Thymus (tissue), 11 donors: ENCODE measurements around the gene CRACDL. TPM values are rescaled to one million over a fixed set of nuclear protein-coding genes. Genes with fewer than 3 reads are reported as not detected.

Experiments
- DNase-seq, 9 donors: peaks; one replicate each; pipeline ENCODE4 v3.0.0-alpha.2; 2013; ENCODE audit warnings: low spot score in 9 of 9, low read depth in 6 of 9, missing footprints in 1 of 9
- H3K27ac ChIP-seq, 2 donors: one replicate each; pipeline ENCODE4 v1.5.1; 2013; ENCODE audit warnings: control low read depth in 1 of 2, low read depth in 1 of 2, low read length in 1 of 2, mild to moderate bottlenecking in 1 of 2, moderate library complexity in 1 of 2
- H3K27me3 ChIP-seq, 2 donors: one replicate each; pipeline ENCODE4 v1.5.1; 2013; ENCODE audit warnings: low read length in 1 of 2; ENCODE audit not compliant: control insufficient read depth in 2 of 2, insufficient read depth in 1 of 2
- H3K36me3 ChIP-seq, 2 donors: one replicate each; pipeline ENCODE4 v1.5.1; 2013; ENCODE audit warnings: low read length in 1 of 2, mild to moderate bottlenecking in 1 of 2, moderate library complexity in 1 of 2; ENCODE audit not compliant: control insufficient read depth in 2 of 2, insufficient read depth in 2 of 2
- H3K4me1 ChIP-seq, 2 donors: one replicate each; pipeline ENCODE4 v1.5.1; 2013; ENCODE audit warnings: low read length in 2 of 2; ENCODE audit not compliant: control insufficient read depth in 2 of 2, insufficient read depth in 2 of 2
- H3K4me3 ChIP-seq, 2 donors: one replicate each; pipeline ENCODE4 v1.5.1; 2013; ENCODE audit warnings: low read length in 2 of 2, control low read depth in 1 of 2, mild to moderate bottlenecking in 1 of 2
- H3K9me3 ChIP-seq, 2 donors: one replicate each; pipeline ENCODE4 v1.5.1; 2013; ENCODE audit warnings: low read length in 1 of 2, mild to moderate bottlenecking in 1 of 2; ENCODE audit not compliant: control insufficient read depth in 2 of 2, insufficient read depth in 1 of 2
- WGBS: extraction: QIAGEN DNeasy Blood & Tissue Kit; methylation state at CpG from one replicate; pipeline ENCODE4 v1.1.7; 2013; 5-methylcytosine and 5-hydroxymethylcytosine counted together
- polyA plus RNA-seq: library from polyadenylated mRNA; stranded (reverse); fragments of 200-250 nt; gene quantifications from one replicate; pipeline ENCODE4 v1.2.3, GENCODE V29; 2013
- total RNA-seq: library from RNA; stranded (reverse); fragments of 120-200 nt; gene quantifications from one replicate; pipeline ENCODE4 v1.2.4, GENCODE V29; 2013
- donor health status: healthy.

Gene CRACDL
- total and polyA plus RNA-seq, 2 donors, result 1.9 to 3.6 TPM

DNA sequence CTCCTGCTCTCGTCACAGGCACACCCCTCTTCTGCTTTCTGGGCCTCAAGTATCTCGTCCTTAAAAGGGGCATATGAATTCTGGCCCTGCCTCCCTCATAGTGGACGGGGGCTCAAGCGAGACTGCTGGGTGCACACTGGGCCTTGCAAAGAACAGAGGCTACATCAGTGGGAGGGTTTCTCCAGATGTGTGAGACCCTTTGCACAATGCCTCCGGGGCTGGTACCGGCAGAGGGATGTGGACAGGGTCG is 25.0 kb downstream of the CRACDL start:
- H3K4me3 ChIP-seq, result no peak overlapping the region
- H3K36me3 ChIP-seq, result no peaks in the 10 kb centered on the region
- peaks cover 0 to 40% of the 10 kb centered on the region in 2 donors for H3K27me3 ChIP-seq
- 97% methylated on average over 7 of the region's 7 CpGs for whole genome bisulfite sequencing
- peaks cover 2 to 3% of the 10 kb centered on the region in 2 donors for H3K9me3 ChIP-seq
- no peak overlapping the region for H3K27ac ChIP-seq
- DNase-seq, result no peak
- peaks cover 0 to 10% of the 10 kb centered on the region in 2 donors for H3K4me1 ChIP-seq

DNA sequence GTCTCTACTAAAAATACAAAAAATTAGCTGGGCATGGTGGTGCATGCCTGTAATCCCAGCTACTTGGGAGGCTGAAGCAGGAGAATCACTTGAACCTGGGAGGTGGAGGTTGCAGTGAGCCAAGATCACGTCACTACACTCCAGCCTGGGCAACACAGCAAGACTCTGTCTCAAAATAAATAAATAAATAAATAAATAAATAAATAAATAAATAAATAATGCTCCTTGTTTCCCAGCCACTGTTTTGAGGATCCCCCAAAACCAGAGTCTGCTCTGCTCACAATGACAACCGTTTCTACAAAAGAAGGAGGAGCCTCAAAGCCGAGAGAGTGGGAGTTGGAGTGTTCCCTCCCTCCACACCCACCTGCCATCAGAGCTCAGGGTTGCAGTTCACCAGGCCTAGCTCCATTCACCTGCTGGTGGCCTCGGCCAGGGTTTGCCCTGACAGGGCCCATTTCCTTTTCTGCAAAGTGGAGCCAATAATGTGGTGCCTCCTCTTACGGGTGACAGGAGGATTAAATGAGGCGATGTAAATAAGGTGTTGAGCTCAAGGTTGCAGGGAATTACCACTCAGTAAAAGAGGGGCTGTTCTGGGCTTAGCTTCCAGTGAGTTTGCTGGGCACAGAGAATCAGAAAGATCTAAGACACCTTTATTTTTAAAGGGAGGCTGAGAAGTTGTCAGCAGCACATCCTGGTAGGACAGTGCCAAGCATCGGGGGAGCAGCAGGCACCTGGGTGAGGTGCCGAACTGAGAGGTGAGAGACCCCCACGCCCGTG is 25.5 kb downstream of the CRACDL start:
- Histone ChIP-seq H3K9me3 (peaks cover 0 to 2% of the 10 kb centered on the region in 2 donors), H3K36me3 (no peaks in the 10 kb centered on the region), H3K4me3 (no peak overlapping the region), H3K27ac (no peak overlapping the region), H3K4me1 (peaks cover 0 to 10% of the 10 kb centered on the region in 2 donors), H3K27me3 (peaks cover 0 to 40% of the 10 kb centered on the region in 2 donors)
- DNase-seq, result no peak
- WGBS, result 95% methylated on average over 10 of the region's 10 CpGs

DNA sequence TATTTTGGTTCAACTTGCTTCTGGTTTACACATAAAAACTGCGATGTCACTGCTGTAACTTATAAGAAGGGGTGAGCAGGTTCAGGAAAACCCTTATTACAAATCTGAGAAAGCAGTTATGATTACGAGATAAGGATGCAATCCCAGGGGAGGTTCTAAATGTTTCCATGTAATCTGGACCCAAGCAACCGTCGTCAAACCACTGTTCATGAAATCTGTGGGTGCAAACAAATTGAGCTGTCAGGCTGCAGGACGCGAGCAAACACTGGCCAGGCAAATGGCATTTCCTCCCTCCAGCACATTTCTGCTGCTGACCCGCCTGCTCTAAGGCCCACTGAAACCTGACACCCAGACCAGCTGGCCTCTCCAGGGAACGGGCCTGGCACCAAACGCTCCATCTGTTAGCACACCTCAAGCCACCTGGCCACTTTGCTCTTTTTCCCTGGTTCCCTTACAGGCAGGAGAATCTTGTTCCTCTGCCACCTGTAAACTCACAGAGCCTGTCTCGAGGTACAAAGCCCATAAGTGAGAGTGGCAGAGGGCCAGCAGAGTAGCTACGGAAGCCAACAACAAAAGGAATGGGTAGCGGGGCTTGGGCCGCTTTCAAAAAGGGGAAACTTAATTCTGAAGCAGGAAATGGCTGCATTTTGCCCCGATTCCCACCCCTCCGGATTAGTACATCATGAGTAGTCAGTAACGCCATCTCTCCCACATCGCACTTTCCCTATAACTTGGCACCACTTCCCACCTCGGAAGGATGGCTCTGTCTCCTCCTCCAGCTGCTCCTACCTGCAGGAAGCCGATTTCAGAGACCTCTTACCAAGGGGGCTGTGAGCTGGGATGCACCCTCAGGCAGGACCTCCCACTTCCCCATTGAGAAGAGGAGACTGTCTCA is 26.5 kb downstream of the CRACDL start:
- Histone ChIP-seq H3K4me1 (peaks cover 0 to 10% of the 10 kb centered on the region in 2 donors), H3K36me3 (no peaks in the 10 kb centered on the region), H3K4me3 (no peak overlapping the region), H3K9me3 (peaks cover 0 to 2% of the 10 kb centered on the region in 2 donors), H3K27me3 (peaks cover 0 to 40% of the 10 kb centered on the region in 2 donors), H3K27ac (no peak overlapping the region)
- no peak for DNase-seq
- 13% methylated on average over 19 of the region's 19 CpGs for WGBS

DNA sequence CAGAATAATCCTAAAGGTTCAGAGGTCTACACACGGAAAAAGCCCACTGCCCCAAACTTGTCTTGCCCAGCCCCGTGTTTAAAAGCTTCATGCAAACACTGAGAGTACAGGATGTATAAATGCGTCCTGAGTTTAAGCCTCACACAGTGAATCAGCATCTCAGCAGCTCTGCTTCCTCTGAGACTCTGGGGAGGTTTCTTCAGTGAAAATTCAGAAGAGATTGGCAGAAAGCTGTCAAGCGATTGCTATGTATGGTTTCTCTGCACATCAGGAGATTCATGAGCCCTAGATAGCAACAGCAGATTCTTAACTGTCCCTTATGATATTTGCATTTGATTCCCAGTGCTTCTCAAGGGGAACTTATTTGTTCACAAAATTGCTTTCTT is 27.1 kb downstream of the CRACDL start:
- 4% methylated on average over 4 of the region's 4 CpGs for WGBS
- Histone ChIP-seq H3K36me3 (no peaks in the 10 kb centered on the region), H3K27me3 (peaks cover 0 to 37% of the 10 kb centered on the region in 2 donors), H3K9me3 (peaks cover 0 to 2% of the 10 kb centered on the region in 2 donors), H3K4me3 (no peak overlapping the region), H3K4me1 (peaks cover 0 to 8% of the 10 kb centered on the region in 2 donors), H3K27ac (no peak overlapping the region)
- DNase-seq, result peak in 1 of 9 donors; percentile 24

DNA sequence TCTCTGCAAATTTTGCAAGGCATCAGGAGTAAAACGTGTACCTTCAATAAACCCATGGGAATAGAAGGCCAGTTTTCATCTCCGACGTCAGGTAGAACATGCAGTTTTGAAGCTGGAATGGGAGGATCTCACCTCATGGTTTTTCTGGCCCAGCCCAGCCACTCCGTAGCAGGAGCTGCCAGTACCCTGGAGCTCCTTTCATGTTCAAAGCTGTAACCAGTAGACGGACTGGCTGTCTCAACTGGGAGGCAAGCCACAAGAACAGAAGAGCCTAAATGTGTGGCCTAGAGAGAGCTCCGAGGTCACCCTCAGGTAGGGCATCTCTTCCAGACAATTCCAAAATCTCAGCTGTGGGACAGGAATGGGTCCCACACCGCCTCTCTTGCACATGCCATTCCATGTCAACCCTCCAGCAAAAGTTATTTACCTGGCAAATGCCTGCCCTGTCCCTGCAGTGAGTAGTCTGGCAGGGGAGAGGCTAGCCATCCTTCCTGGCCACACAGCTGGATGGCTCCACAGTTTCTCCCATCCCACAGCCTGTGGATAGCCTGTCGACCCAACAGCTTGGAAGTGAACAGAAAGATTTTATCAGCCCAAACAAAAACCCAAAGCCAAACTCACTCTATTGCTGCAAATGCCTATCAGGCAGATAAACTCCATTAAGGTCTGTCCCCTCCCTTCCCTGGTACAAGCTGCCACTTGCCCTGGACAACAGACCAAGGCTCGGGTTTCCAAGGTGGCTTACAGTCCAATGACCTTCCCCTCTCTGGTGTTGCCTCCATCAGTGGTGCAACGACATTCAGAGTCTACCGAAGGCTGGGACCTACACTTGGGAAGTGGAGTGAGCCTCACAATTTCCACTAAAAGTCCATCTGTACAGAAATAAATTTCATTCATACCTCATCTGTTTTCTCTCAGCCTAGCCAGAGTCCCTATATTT is 27.8 kb downstream of the CRACDL start:
- 79% methylated on average over 11 of the region's 11 CpGs for WGBS
- Histone ChIP-seq H3K4me3 (no peak overlapping the region), H3K4me1 (peaks cover 0 to 7% of the 10 kb centered on the region in 2 donors), H3K9me3 (peaks cover 0 to 2% of the 10 kb centered on the region in 2 donors), H3K36me3 (no peaks in the 10 kb centered on the region), H3K27me3 (peaks cover 0 to 30% of the 10 kb centered on the region in 2 donors), H3K27ac (no peak overlapping the region)
- DNase-seq, result no peak

DNA sequence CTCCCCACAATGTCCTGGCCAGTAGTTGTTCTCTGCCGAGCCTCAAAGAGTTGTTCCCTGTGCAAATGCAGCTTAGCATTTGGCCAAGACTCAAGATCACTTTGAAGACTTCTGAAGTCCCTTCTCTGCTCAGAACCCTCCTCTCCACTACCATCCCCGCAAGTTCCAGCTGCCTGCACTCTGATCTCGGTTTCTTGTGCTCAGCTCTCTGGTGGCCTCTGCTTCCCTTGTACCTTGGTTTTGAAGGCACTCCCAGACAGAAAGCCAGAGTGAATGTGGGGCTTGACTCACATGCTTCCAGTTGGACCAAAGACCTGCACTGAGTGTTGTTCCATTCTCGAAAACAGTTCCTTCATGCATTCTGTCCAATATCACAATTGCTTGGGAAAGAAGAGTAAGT is 28.6 kb downstream of the CRACDL start:
- 97% methylated on average over 4 of the region's 4 CpGs for WGBS

DNA sequence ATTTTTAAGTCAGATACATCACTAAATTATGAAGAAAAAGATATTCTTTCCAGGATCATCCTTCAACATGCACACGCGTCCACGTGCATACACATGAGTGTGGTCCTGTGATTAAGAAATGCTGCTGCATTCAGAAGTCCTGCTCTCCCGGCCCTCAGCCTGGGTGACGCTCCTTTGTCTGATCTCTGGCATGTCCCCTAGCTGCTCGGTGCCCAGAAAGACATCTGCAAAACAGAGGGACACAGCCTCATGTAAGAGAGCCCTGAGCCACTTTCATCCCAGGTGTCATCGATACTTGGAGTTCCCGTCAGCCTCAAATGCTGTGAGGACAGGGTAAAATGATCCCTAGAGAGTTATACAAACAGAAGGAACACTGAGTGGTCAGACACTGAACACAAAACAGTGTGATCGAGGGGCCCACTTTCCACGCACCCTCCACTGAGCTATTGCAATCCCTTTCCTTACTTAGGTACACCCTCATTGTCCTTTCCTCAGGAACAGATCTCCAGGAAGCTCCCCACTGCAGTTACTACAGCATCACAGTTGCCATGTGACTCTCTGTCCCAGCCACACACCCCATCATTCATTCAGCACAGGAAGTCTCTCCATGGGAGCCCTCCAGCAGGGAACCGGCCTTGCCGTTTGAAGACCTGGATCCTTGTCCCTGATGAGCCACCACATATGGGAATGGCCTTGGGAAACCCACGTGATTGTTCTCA is 32.1 kb downstream of the CRACDL start:
- 93% methylated on average over 13 of the region's 13 CpGs for WGBS
- Histone ChIP-seq H3K4me3 (no peak overlapping the region), H3K27me3 (peaks cover 0 to 12% of the 10 kb centered on the region in 2 donors), H3K9me3 (no peaks in the 10 kb centered on the region), H3K36me3 (no peaks in the 10 kb centered on the region), H3K27ac (no peak overlapping the region), H3K4me1 (peaks cover 0 to 3% of the 10 kb centered on the region in 2 donors)
- DNase-seq, result no peak

More for the DNA sequence above, 28.6 kb downstream of the CRACDL start:
- no peak overlapping the region for H3K4me3 ChIP-seq
- DNase-seq, result no peak
- peaks cover 0 to 7% of the 10 kb centered on the region in 2 donors for H3K4me1 ChIP-seq
- H3K36me3 ChIP-seq, result no peaks in the 10 kb centered on the region
- H3K27ac ChIP-seq, result no peak overlapping the region
- peaks cover 0 to 24% of the 10 kb centered on the region in 2 donors for H3K27me3 ChIP-seq
- peaks cover 0 to 2% of the 10 kb centered on the region in 2 donors for H3K9me3 ChIP-seq

DNA sequence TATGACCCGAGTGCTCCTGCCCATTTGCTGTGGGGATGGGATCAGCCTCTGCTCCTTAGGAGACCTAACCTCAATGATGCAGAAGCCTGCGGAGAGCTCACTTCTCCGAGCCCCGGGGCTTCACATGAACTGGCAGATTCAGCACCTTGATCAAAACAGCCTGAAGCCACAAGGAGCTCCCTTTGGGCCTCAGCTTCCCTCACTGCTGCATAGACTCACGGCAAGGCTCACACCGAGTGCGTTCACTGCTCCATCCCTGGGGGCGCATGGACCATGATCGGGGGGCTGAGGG is 33.0 kb downstream of the CRACDL start:
- Histone ChIP-seq H3K27me3 (peaks cover 0 to 5% of the 10 kb centered on the region in 2 donors), H3K27ac (no peak overlapping the region), H3K4me1 (no peaks in the 10 kb centered on the region), H3K4me3 (no peak overlapping the region), H3K36me3 (no peaks in the 10 kb centered on the region), H3K9me3 (no peaks in the 10 kb centered on the region)
- no peak for DNase-seq
- 93% methylated on average over 9 of the region's 9 CpGs for WGBS
